Skeletal muscle cell (primary cell): Measurements from ENCODE around the gene PDS5A.
"Not testable (repeated sequence)": the region's sequence is repeated elsewhere in the genome, so short reads cannot be mapped to it uniquely, and the experiment has no call there.

Experiments used
- DNase-seq: peaks from one replicate; pipeline ENCODE4 v3.0.0-alpha.2; 2010; ENCODE audit warnings: low read depth
- H3K4me3 ChIP-seq: 2 replicates; pipeline ENCODE4 v1.5.1; 2011; ENCODE audit warnings: low read depth, mild to moderate bottlenecking, control low read depth, low read length, moderate library complexity

The PDS5A gene

GRCh38 chr4:39913471-39913870 is 64.2 kb downstream of the PDS5A start:
- no peak overlapping the region for H3K4me3 ChIP-seq
- DNase-seq: no peak

GRCh38 chr4:39910064-39910463 is 67.6 kb downstream of the PDS5A start:
- no peak overlapping the region for H3K4me3 ChIP-seq
- DNase-seq: no peak

- no peak overlapping the region for H3K4me3 ChIP-seq
- DNase-seq: no peak
Observed at GRCh38 chr4:39908284-39908683, 69.4 kb downstream of the PDS5A start.

- H3K4me3 ChIP-seq: no peak overlapping the region
- no peak for DNase-seq
Observed at GRCh38 chr4:39905656-39906055, 72.1 kb downstream of the PDS5A start.

GRCh38 chr4:39905019-39905418 is 72.7 kb downstream of the PDS5A start:
- not testable (repeated sequence) for H3K4me3 ChIP-seq, DNase-seq

GRCh38 chr4:39900966-39901365 is 76.7 kb downstream of the PDS5A start:
- no peak overlapping the region for H3K4me3 ChIP-seq
- DNase-seq: no peak

GRCh38 chr4:39899291-39899690 is 78.4 kb downstream of the PDS5A start:
- DNase-seq: no peak
- no peak overlapping the region for H3K4me3 ChIP-seq

GRCh38 chr4:39898015-39898414 is 79.7 kb downstream of the PDS5A start:
- DNase-seq: no peak
- H3K4me3 ChIP-seq: no peak overlapping the region

GRCh38 chr4:39893693-39894072 is 84.0 kb downstream of the PDS5A start:
- no peak for DNase-seq
- no peak overlapping the region for H3K4me3 ChIP-seq

- DNase-seq: no peak
- H3K4me3 ChIP-seq: no peak overlapping the region
Observed at GRCh38 chr4:39892988-39893692, 84.6 kb downstream of the PDS5A start.

- DNase-seq: no peak
- H3K4me3 ChIP-seq: no peak overlapping the region
Observed at GRCh38 chr4:39889226-39889625, 88.5 kb downstream of the PDS5A start.

- no peak overlapping the region for H3K4me3 ChIP-seq
- DNase-seq: no peak
Observed at GRCh38 chr4:39888541-39888940, 89.2 kb downstream of the PDS5A start.

- H3K4me3 ChIP-seq: no peak overlapping the region
- no peak for DNase-seq
Observed at GRCh38 chr4:39883646-39884045, 94.1 kb downstream of the PDS5A start.

GRCh38 chr4:39881789-39882188 is 95.9 kb downstream of the PDS5A start:
- DNase-seq: no peak

GRCh38 chr4:39877971-39878370 is 99.7 kb downstream of the PDS5A start:
- H3K4me3 ChIP-seq: no peak overlapping the region
- DNase-seq: no peak

More at GRCh38 chr4:39881789-39882188, 95.9 kb downstream of the PDS5A start:
- H3K4me3 ChIP-seq: no peak overlapping the region

- no peak for DNase-seq
- no peak overlapping the region for H3K4me3 ChIP-seq
Observed at GRCh38 chr4:39873823-39874222, 103.9 kb downstream of the PDS5A start.

GRCh38 chr4:39865280-39865679 is 112.4 kb downstream of the PDS5A start:
- no peak for DNase-seq
- H3K4me3 ChIP-seq: no peak overlapping the region

GRCh38 chr4:39864391-39864790 is 113.3 kb downstream of the PDS5A start:
- H3K4me3 ChIP-seq: no peak overlapping the region

GRCh38 chr4:39860804-39861203 is 116.9 kb downstream of the PDS5A start:
- no peak overlapping the region for H3K4me3 ChIP-seq
- no peak for DNase-seq

More at GRCh38 chr4:39864391-39864790, 113.3 kb downstream of the PDS5A start:
- DNase-seq: no peak

- no peak overlapping the region for H3K4me3 ChIP-seq
- no peak for DNase-seq
Observed at GRCh38 chr4:39855909-39856512, 121.7 kb downstream of the PDS5A start.

- H3K4me3 ChIP-seq: no peak overlapping the region
- DNase-seq: no peak
Observed at GRCh38 chr4:39852636-39853035, 125.1 kb downstream of the PDS5A start.
